GM18907 (cell line): ENCODE measurements around the gene TNRC6B.
"Not testable (repeated sequence)": the region's sequence is repeated elsewhere in the genome, so short reads cannot be mapped to it uniquely, and the experiment has no call there.

Experiments used
- ATAC-seq: cut with Tn5 transposase; IDR thresholded peaks from one replicate; pipeline ENCODE4 v1.9.1; 2021; ENCODE audit warnings: mild to moderate bottlenecking, moderate library complexity; ENCODE audit not compliant: unreplicated experiment

The TNRC6B gene

GRCh38 chr22:40276996-40277823, 99.5 kb downstream of the TNRC6B start:
- no peak for ATAC-seq

GRCh38 chr22:40279017-40279416, 101.3 kb downstream of the TNRC6B start:
- no peak for ATAC-seq

- no peak for ATAC-seq
Measured at GRCh38 chr22:40281717-40282116, 104.0 kb downstream of the TNRC6B start.

GRCh38 chr22:40285513-40285912, 107.8 kb downstream of the TNRC6B start:
- ATAC-seq, result no peak

GRCh38 chr22:40289991-40290459, 112.3 kb downstream of the TNRC6B start:
- ATAC-seq, result no peak

DNA sequence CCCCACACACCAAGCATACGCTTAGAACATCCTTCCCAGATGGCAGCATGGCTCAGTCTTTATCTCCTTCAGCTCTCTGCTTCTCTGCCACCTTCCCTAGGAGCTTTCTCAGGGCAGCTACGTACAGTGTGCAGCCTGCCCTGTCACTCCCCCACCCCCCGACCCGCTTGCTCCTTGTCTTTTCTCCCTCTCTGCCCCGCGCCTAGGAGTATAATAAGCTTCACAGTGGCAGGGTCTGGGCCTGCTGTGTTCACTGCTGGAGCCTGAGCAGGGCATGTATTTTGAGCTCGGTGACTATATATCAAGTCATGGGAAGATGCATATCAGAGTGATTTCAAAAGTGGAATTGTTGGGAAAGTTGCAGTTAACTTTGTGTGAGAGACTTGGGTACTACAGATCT, 112.8 kb downstream of the TNRC6B start:
- no peak for ATAC-seq

DNA sequence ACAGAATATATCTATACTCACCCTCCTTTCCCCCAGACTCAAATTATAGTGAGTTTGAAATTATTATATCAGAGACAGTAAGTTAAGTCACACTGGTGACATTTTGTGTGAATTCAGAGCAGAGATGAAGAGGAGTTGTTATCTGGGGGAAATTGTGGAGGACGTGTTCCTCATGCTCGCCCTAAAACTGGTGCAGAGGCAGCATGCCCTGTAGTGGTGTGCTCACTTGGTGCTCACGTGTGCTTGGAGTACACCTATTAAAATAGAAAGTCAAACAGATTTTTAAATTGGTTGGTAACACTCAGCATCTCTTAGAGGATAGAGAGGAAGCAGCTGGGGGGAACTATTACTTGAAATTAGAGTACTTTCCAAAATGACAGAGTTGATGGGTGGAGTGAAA, 117.0 kb downstream of the TNRC6B start:
- no peak for ATAC-seq

GRCh38 chr22:40300316-40300715, 122.6 kb downstream of the TNRC6B start:
- no peak for ATAC-seq

DNA sequence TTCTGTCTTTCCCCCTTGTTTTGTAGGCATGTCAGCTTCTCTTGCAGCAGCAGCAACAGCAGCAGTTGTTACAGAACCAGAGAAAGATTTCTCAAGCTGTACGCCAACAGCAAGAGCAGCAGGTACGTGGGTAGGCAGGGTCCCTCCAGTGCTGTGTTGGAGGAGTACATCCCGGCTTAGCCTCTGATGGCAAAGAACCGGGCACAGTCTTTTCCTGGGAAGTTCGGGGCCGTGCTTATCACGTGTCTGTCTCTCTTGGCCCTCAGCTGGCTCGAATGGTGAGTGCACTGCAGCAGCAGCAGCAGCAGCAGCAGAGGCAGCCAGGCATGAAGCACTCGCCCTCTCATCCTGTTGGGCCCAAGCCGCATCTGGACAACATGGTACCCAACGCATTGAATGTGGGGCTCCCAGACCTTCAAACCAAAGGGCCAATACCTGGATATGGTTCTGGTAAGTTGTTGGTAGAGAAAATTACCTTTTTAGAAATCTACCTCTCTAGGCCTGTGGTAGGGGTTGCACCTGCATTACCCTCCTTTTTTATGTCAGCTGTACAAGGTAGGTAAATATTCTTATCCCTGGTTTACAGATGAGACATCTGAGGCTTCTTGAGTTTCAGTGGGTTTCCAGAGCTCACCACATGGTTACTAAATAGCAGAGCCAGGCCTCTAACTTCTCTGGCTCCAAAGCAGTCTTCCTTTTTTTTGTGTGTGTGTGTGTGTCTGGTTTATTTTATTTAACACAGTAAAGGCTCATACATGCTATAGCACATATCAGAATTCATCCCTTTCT, 123.4 kb downstream of the TNRC6B start:
- peak; percentile 86 for ATAC-seq

- ATAC-seq, result no peak
Measured at GRCh38 chr22:40302149-40302548, 124.4 kb downstream of the TNRC6B start.

- ATAC-seq, result no peak
Measured at GRCh38 chr22:40305625-40306024, 127.9 kb downstream of the TNRC6B start.

- ATAC-seq, result no peak
Measured at GRCh38 chr22:40308999-40309573, 131.4 kb downstream of the TNRC6B start.

DNA sequence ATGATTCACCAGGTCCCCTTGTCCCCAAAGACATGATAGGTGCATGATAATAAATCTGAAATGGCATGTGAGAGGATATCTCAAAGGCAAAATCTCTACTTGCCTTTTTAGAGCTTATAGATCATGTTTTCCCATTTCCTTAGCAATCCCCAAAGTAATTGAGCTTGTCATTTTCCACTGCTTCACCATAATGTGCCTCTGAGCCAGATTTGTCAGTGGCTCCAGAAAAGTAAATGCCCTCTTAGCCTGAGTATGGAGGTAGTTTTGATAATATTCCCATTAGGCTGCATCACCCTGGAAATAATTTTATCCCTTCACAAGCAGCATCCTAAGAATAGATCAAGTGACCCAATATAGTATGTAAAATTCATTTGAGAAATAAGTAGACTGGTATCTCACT, 131.9 kb downstream of the TNRC6B start:
- no peak for ATAC-seq

DNA sequence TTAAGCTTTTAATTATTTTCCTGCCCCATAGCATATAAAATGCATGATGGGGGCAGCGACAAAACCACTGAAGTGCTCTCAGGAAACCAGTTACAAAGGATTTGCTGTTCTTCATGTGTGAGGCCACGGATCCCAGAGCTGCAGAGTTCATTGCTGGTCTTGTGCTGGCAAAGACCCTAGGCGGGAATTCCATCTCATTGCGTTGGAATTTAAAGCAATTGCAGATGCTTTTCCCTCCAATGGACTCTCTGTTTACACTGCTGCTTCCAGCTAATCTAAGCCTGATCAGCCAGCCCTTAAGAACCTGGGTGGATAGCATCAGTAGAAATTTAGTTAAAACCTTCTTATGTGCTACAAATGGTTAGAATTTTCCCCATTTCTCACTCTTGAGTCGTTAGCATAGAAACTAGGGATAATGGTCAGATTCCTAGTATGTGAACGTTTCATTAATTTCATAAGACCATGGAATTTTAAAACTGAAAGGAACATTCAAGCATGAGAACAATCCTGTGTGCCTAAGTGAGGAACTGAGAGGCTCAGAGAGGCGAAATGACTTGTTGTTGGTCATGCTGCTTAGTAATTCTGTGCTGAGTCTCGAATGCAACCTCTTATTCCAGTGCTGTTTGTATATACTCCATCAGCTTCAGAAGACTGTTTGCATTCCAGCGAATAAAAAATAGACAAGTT, 132.5 kb downstream of the TNRC6B start:
- no peak for ATAC-seq

GRCh38 chr22:40310768-40311120, 133.0 kb downstream of the TNRC6B start:
- ATAC-seq, result no peak

DNA sequence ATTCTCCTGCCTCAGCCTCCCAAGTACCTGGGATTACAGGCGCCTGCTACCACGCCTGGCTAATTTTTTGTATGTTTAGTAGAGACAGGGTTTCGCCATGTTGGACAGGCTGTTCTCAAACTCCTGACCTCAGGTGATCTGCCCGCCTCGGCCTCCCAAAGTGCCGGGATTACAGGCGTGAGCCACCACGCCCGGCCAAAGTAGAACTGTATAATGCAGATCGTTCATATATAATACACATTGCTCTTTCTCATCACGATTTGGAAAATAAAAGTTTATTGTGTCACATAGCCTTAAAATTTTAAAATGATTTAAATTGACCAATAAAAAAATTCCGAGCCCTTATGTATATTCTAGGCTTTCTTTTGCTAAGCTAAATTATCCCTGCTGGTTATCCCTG, 133.9 kb downstream of the TNRC6B start:
- ATAC-seq, result not testable (repeated sequence)

DNA sequence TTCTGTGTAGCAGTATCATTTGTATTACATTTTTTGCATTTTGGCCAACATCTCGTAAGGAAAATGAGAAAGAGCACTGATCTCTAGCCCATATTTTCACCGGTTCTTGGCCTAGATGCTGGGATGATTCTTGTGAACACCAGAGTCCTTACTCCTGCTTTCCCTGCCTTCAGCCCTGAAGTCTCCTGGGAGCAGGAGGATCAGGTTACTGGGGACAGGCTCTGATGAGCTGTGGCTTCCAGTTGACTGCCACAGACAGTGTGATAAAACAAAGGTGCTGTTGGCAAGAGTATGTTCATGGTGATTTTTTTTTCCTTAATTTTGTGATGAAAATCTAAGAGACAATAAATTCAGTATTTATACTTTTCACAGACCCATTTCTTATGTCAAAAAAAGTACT, 134.3 kb downstream of the TNRC6B start:
- no peak for ATAC-seq

- ATAC-seq, result no peak
Measured at GRCh38 chr22:40313007-40313406, 135.3 kb downstream of the TNRC6B start.

GRCh38 chr22:40314041-40314440, 136.3 kb downstream of the TNRC6B start:
- no peak for ATAC-seq

DNA sequence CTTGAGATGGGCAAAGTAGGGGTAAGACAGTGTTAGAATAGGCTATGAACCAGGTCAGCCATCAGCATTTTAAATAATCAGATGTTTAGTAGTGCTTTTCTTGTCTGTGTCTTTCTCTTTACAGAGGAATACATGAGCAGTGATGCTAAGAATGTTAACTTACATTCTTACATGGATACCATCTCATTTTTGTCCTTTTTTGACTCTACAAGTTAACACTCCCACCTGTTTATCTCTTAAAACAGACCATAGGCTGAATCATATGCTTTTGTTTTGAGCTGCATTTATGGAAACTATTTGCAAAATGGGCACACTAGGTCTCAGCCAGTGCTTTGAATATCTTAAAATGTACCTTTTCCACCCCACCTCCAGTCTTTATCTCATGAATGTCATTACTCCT, 143.0 kb downstream of the TNRC6B start:
- ATAC-seq, result no peak

- ATAC-seq, result no peak
Measured at GRCh38 chr22:40322021-40322420, 144.3 kb downstream of the TNRC6B start.
